ENCODE results near the gene PRIM1.

- TF ChIP-seq POLR2AphosphoS5 (IDR thresholded peaks at IDR 0.05) (no peak), POLR2A (IDR thresholded peaks at IDR 0.05) (no peak)
- TF ChIP-seq, protein P1, sequence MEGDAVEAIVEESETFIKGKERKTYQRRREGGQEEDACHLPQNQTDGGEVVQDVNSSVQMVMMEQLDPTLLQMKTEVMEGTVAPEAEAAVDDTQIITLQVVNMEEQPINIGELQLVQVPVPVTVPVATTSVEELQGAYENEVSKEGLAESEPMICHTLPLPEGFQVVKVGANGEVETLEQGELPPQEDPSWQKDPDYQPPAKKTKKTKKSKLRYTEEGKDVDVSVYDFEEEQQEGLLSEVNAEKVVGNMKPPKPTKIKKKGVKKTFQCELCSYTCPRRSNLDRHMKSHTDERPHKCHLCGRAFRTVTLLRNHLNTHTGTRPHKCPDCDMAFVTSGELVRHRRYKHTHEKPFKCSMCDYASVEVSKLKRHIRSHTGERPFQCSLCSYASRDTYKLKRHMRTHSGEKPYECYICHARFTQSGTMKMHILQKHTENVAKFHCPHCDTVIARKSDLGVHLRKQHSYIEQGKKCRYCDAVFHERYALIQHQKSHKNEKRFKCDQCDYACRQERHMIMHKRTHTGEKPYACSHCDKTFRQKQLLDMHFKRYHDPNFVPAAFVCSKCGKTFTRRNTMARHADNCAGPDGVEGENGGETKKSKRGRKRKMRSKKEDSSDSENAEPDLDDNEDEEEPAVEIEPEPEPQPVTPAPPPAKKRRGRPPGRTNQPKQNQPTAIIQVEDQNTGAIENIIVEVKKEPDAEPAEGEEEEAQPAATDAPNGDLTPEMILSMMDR (IDR thresholded peaks at IDR 0.05 in 8 of 11, conservative IDR thresholded peaks at IDR 0.05 in 3 of 11), result no peak
Measured at GRCh38 chr12:56694161-56694560, 58.0 kb downstream of the PRIM1 start.

All from spleen (tissue), 7 donors.